ENCODE data around the gene VPREB3.

GRCh38 chr22:23764899-23765881 lies 11.0 kb upstream of the VPREB3 start:
- TF ChIP-seq POLR2A (IDR thresholded peaks at IDR 0.05; ENCODE audit: low read length) (no peak), GATA1 (IDR thresholded peaks at IDR 0.05; ENCODE audit: low read depth, low read length) (no peak)
